Measurements from ENCODE around the gene KRT36.

DNA sequence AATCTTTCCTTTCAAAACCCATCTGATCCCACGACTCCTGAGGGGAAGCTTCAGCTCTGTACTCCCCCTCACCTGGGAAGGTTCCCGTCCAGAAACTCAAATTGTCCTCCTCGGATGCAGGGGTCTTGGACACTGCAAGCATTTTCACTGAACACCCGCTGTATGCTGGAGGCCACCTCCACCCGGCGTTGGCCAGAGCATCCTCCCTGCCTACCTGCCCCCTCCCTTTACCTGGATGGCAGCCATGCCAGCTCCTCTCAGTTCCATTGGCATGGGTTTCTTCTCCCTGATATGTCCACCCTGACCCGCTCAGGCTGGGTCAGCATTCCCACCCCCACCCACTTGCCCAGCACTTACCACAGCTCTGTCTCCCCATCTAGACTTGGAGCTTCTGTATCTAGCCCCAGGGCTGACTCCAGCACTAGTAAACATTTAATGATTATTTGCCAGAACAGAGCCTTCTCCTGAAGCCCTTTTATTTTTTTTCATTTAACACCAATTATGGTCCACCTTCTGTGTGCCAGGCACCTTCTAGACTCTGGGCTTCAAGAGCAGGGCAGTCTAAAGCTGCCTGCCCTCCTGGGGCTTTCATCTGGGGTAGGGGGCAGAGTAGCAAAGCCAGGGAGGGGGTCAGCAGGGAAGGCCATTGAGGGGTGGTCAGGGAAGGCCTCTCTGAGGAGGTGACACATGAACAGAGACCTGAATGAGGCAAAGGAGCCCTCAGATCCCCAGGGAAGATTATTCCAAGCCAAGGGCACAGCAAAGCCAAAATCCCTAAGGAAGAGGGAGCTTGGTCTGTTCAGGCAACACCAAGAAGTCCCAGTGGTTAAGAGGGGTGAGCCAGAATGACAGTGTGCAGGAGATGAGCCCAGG is 47.3 kb upstream of the KRT36 start:
- TF ChIP-seq, protein P1, sequence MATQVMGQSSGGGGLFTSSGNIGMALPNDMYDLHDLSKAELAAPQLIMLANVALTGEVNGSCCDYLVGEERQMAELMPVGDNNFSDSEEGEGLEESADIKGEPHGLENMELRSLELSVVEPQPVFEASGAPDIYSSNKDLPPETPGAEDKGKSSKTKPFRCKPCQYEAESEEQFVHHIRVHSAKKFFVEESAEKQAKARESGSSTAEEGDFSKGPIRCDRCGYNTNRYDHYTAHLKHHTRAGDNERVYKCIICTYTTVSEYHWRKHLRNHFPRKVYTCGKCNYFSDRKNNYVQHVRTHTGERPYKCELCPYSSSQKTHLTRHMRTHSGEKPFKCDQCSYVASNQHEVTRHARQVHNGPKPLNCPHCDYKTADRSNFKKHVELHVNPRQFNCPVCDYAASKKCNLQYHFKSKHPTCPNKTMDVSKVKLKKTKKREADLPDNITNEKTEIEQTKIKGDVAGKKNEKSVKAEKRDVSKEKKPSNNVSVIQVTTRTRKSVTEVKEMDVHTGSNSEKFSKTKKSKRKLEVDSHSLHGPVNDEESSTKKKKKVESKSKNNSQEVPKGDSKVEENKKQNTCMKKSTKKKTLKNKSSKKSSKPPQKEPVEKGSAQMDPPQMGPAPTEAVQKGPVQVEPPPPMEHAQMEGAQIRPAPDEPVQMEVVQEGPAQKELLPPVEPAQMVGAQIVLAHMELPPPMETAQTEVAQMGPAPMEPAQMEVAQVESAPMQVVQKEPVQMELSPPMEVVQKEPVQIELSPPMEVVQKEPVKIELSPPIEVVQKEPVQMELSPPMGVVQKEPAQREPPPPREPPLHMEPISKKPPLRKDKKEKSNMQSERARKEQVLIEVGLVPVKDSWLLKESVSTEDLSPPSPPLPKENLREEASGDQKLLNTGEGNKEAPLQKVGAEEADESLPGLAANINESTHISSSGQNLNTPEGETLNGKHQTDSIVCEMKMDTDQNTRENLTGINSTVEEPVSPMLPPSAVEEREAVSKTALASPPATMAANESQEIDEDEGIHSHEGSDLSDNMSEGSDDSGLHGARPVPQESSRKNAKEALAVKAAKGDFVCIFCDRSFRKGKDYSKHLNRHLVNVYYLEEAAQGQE (IDR thresholded peaks at IDR 0.05; ENCODE audit: insufficient read depth in 1 of 2, low read depth in 2 of 2, low read length in 2 of 2) = no peak
- TF ChIP-seq POLR2AphosphoS5 (IDR thresholded peaks at IDR 0.05; ENCODE audit: low read depth, low read length) (no peak), SIN3A (IDR thresholded peaks at IDR 0.05; ENCODE audit: borderline replicate concordance, insufficient read depth, low read length) (no peak), TAF1 (IDR thresholded peaks at IDR 0.05; ENCODE audit: borderline replicate concordance, insufficient read depth, low read length) (no peak), FOXP2 (optimal IDR thresholded peaks at IDR 0.05; ENCODE audit: borderline replicate concordance, extremely low read depth, extremely low read length, insufficient read depth) (no peak)

Measured in PFSK-1 (cell line).